MM.1S (cell line): ENCODE results near the gene ENTPD6.
A peak's percentile ranks its signal among the peaks of the same experiment; 100 is the strongest.

Experiments used
- DNase-seq: peaks from one replicate; pipeline ENCODE4 v3.0.0-alpha.2; 2015
- H2AFZ ChIP-seq: fragments of 300-600 bp; sonication (generic); 2 replicates; pipeline ENCODE4 v1.6.0; 2016; ENCODE audit warnings: antibody characterized with exemption, low read length
- H3F3A ChIP-seq: fragments of 300-600 bp; sonication (generic); 2 replicates; pipeline ENCODE4 v1.6.1; 2016; ENCODE audit warnings: mild to moderate bottlenecking, antibody characterized with exemption, low read length, moderate library complexity, mixed read lengths; ENCODE audit not compliant: insufficient read depth
- H3K27ac ChIP-seq: fragments of 300-600 bp; sonication (generic); 2 replicates; pipeline ENCODE4 v1.5.1; 2016; ENCODE audit warnings: mild to moderate bottlenecking, low read length
- H3K27me3 ChIP-seq: fragments of 300-600 bp; sonication (generic); replicated peaks from 2 replicates; pipeline ENCODE4 v1.6.0; 2016; ENCODE audit warnings: low read length; ENCODE audit not compliant: insufficient read depth
- H3K36me3 ChIP-seq: fragments of 300-600 bp; sonication (generic); replicated peaks from 2 replicates; pipeline ENCODE4 v1.6.1; 2016; ENCODE audit warnings: mild to moderate bottlenecking, low read length, mixed read lengths; ENCODE audit not compliant: insufficient read depth
- H3K4me1 ChIP-seq: fragments of 300-600 bp; sonication (generic); 2 replicates; pipeline ENCODE4 v1.6.1; 2016; ENCODE audit warnings: low read length, mixed read lengths
- H3K4me2 ChIP-seq: fragments of 300-600 bp; sonication (generic); 2 replicates; pipeline ENCODE4 v1.6.0; 2016; ENCODE audit warnings: low read depth, low read length
- H3K4me3 ChIP-seq: fragments of 300-600 bp; sonication (generic); 2 replicates; pipeline ENCODE4 v1.5.1; 2016; ENCODE audit warnings: low read length, mixed read lengths
- H3K79me2 ChIP-seq: fragments of 300-600 bp; sonication (generic); 2 replicates; pipeline ENCODE4 v1.6.1; 2016; ENCODE audit warnings: mixed run types, low read length, mixed read lengths
- H3K9ac ChIP-seq: fragments of 300-600 bp; sonication (generic); 2 replicates; pipeline ENCODE4 v1.6.1; 2016; ENCODE audit warnings: low read length, mixed read lengths
- H3K9me2 ChIP-seq: fragments of 300-600 bp; sonication (generic); replicated peaks from 2 replicates; pipeline ENCODE4 v1.6.1; 2016; ENCODE audit warnings: mild to moderate bottlenecking, low read length, mixed read lengths; ENCODE audit not compliant: insufficient read depth
- H3K9me3 ChIP-seq: fragments of 300-600 bp; sonication (generic); replicated peaks from 2 replicates; pipeline ENCODE4 v1.6.1; 2016; ENCODE audit warnings: mild to moderate bottlenecking, low read length, mixed read lengths; ENCODE audit not compliant: insufficient read depth
- H4K20me1 ChIP-seq: fragments of 300-600 bp; sonication (generic); 2 replicates; pipeline ENCODE4 v1.6.1; 2016; ENCODE audit warnings: mild to moderate bottlenecking, low read length, moderate library complexity, mixed read lengths; ENCODE audit not compliant: insufficient read depth
- EZH2 ChIP-seq: fragments of 300-600 bp; sonication (generic); optimal IDR thresholded peaks from 2 replicates; pipeline ENCODE3; 2017; ENCODE audit warnings: low read depth, mild to moderate bottlenecking, antibody characterized with exemption, low read length, mixed read lengths
- EZH2phosphoT487 ChIP-seq: fragments of 300-600 bp; sonication (generic); IDR thresholded peaks from 2 replicates; pipeline ENCODE4 v1.6.1; 2018; ENCODE audit warnings: antibody characterized with exemption, low read length
- TF ChIP-seq, protein P1 (sequence below): fragments of 300-600 bp; sonication (generic); IDR thresholded peaks from 2 replicates; pipeline ENCODE4 v1.5.1; 2016; ENCODE audit warnings: antibody characterized with exemption, low read length, mixed read lengths

The ENTPD6 gene

DNA sequence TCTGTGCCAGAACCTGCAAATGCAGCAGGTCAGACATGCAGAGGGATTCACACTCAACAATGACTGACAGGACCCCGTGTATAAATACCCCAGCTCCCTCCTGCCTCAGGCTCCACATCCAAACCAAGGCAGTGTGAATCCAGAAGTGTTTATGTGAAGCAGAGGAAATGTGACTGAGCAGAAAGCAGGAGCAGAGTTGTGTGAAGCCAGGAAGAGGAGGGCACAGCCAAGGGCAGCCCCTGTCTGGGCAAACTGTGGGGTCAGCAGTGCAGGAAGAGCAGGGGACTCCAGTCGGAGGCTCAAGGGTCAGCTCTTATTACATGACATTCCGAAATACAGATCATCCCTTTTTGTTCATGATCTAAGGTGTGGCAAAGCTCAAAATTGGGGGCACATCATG, 19.3 kb upstream of the ENTPD6 start:
- Histone ChIP-seq H3F3A (no peaks in the 10 kb centered on the region), H3K9me3 (no peaks in the 10 kb centered on the region), H4K20me1 (no peaks in the 10 kb centered on the region), H3K9ac (no peak overlapping the region), H3K9me2 (no peaks in the 10 kb centered on the region), H3K4me3 (no peak overlapping the region), H3K27me3 (no peaks in the 10 kb centered on the region), H3K79me2 (no peaks in the 10 kb centered on the region), H3K36me3 (no peaks in the 10 kb centered on the region), H2AFZ (no peak overlapping the region), H3K4me1 (no peaks in the 10 kb centered on the region), H3K27ac (no peak overlapping the region), H3K4me2 (no peak overlapping the region)
- DNase-seq, result no peak
- TF ChIP-seq EZH2, result no peak
- no peak for TF ChIP-seq EZH2phosphoT487

- Histone ChIP-seq H2AFZ (no peak overlapping the region), H3F3A (no peaks in the 10 kb centered on the region), H3K9me2 (no peaks in the 10 kb centered on the region), H3K79me2 (no peaks in the 10 kb centered on the region), H3K27ac (no peak overlapping the region), H4K20me1 (no peaks in the 10 kb centered on the region), H3K4me1 (no peaks in the 10 kb centered on the region), H3K4me2 (no peak overlapping the region), H3K9me3 (no peaks in the 10 kb centered on the region), H3K36me3 (no peaks in the 10 kb centered on the region), H3K9ac (no peak overlapping the region), H3K4me3 (no peak overlapping the region), H3K27me3 (no peaks in the 10 kb centered on the region)
- DNase-seq, result no peak
- no peak for TF ChIP-seq EZH2
- no peak for TF ChIP-seq EZH2phosphoT487
- TF ChIP-seq, protein P1, sequence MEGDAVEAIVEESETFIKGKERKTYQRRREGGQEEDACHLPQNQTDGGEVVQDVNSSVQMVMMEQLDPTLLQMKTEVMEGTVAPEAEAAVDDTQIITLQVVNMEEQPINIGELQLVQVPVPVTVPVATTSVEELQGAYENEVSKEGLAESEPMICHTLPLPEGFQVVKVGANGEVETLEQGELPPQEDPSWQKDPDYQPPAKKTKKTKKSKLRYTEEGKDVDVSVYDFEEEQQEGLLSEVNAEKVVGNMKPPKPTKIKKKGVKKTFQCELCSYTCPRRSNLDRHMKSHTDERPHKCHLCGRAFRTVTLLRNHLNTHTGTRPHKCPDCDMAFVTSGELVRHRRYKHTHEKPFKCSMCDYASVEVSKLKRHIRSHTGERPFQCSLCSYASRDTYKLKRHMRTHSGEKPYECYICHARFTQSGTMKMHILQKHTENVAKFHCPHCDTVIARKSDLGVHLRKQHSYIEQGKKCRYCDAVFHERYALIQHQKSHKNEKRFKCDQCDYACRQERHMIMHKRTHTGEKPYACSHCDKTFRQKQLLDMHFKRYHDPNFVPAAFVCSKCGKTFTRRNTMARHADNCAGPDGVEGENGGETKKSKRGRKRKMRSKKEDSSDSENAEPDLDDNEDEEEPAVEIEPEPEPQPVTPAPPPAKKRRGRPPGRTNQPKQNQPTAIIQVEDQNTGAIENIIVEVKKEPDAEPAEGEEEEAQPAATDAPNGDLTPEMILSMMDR, result no peak
Observed at GRCh38 chr20:25177890-25178321, 17.6 kb upstream of the ENTPD6 start.

GRCh38 chr20:25178563-25179438, 16.7 kb upstream of the ENTPD6 start:
- Histone ChIP-seq H3K27ac (no peak overlapping the region), H2AFZ (0 out of 2 replicates have a peak overlapping the region, but pooled peaks have one; percentile 9), H3K4me2 (no peak overlapping the region), H3K4me3 (no peak overlapping the region), H3K4me1 (no peaks in the 10 kb centered on the region), H3K9me3 (no peaks in the 10 kb centered on the region), H3K36me3 (no peaks in the 10 kb centered on the region), H4K20me1 (no peaks in the 10 kb centered on the region), H3K9ac (no peak overlapping the region), H3K27me3 (no peaks in the 10 kb centered on the region), H3F3A (no peaks in the 10 kb centered on the region), H3K79me2 (no peaks in the 10 kb centered on the region), H3K9me2 (no peaks in the 10 kb centered on the region)
- peak; percentile 48 for DNase-seq
- no peak for TF ChIP-seq EZH2
- TF ChIP-seq, protein P1, result peak; percentile 80
